Heart left ventricle (tissue), 13 donors: Measurements from ENCODE around the gene THSD7B.

Experiments used
- POLR2A ChIP-seq, 2 donors: fragments of 450-650 bp; IDR thresholded peaks; one replicate each; pipeline ENCODE4 v1.6.1; 2017; ENCODE audit warnings: antibody characterized with exemption in 2 of 2, mild to moderate bottlenecking in 2 of 2, moderate library complexity in 2 of 2
- TF ChIP-seq, protein P1 (sequence below), 12 donors: fragments of 200-600 bp; sonication (generic) in 4 of 12; IDR thresholded peaks; one replicate each; pipeline versions ENCODE4 v1.5.0 to v1.8.0; 2018 to 2022; ENCODE audit warnings: antibody characterized with exemption in 12 of 12, mild to moderate bottlenecking in 5 of 12
- donor health status: ischemic (EF 13 %, LVEDD 7.1; RV severe dilation, severe dysfunction).
- donor health status: DM: no; HTN: yes; CAD: no.
- donor health status: DM: no; HTN: no; CAD: no.
- donor health status: ischemic (EF 25% LVEDD 6.9; RV normal size, moderate dysfunction).
- donor health status: ischemic (EF 25% LVEDD 5.7; RV mildly dilated, moderate dysfunction).
- donor health status: ischemic (EF 35%, LVEDD 5.7; RV mildly dilated, moderate dysfunction).
- donor health status: nonischemic (EF 11% LVEDD 7.7; RV severe dilation, severe dysfunction).
- donor health status: DM: yes; HTN: yes; CAD: no.
- donor health status: PGD.
- donor health status: ischemic (EF 29% LVEDD 5.4; RV normal size, mild dysfunction).
- donor health status: nonischemic (EF 23%, LVEDD 6.1; RV moderate dilation, normal function).

DNA sequence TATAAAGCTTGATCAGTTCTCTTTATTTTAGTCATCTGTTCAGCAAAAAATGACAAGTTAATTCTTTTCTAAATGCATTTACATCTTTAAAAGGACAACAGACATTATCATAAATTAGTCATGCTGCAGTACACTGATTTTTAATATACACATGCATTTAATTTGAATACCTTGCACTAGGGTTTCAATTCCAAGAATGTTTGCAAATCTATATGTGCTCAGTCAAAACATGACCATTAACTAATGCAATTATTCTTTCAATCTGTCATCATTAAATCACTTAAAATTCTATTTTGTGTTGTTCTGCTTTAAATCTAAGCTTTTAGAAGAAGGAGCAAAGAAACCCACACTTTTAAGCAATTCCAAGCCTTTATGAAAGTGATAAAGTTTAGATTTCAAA lies 342.6 kb downstream of the THSD7B start:
- TF ChIP-seq, protein P1, sequence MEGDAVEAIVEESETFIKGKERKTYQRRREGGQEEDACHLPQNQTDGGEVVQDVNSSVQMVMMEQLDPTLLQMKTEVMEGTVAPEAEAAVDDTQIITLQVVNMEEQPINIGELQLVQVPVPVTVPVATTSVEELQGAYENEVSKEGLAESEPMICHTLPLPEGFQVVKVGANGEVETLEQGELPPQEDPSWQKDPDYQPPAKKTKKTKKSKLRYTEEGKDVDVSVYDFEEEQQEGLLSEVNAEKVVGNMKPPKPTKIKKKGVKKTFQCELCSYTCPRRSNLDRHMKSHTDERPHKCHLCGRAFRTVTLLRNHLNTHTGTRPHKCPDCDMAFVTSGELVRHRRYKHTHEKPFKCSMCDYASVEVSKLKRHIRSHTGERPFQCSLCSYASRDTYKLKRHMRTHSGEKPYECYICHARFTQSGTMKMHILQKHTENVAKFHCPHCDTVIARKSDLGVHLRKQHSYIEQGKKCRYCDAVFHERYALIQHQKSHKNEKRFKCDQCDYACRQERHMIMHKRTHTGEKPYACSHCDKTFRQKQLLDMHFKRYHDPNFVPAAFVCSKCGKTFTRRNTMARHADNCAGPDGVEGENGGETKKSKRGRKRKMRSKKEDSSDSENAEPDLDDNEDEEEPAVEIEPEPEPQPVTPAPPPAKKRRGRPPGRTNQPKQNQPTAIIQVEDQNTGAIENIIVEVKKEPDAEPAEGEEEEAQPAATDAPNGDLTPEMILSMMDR (IDR thresholded peaks at IDR 0.05), result no peak
- TF ChIP-seq POLR2A (IDR thresholded peaks at IDR 0.05), result no peak
